WTC11 (cell line): Measurements from ENCODE around the gene NIT2. TPM values are rescaled to one million over a fixed set of nuclear protein-coding genes. Genes with fewer than 3 reads are reported as not detected.

ENCODE experiments used
- ATAC-seq: fragments of 200-7000 bp; cut with Tn5 transposase; 2 replicates; pipeline ENCODE4 v1.10.0; 2021; ENCODE audit warnings: mild to moderate bottlenecking, moderate library complexity
- CTCF ChIA-PET: fragments of 300-600 bp; sonication (Branson Sonifier 250); formaldehyde crosslinking; loops from one replicate; lab custom pipeline; 2021; ENCODE audit warnings: antibody characterized with exemption; lab: Charles Lee
- POLR2A ChIA-PET: fragments of 350-600 bp; sonication (Branson Sonifier 250); formaldehyde crosslinking; loops from one replicate; lab custom pipeline; 2021; ENCODE audit warnings: antibody characterized with exemption; lab: Charles Lee
- DNase-seq: peaks from one replicate; pipeline ENCODE4 v3.0.0; 2021; ENCODE audit warnings: low spot score
- H3K27ac Mint-ChIP-seq: 2 replicates; pipeline ENCODE4 v1.8.0; 2021; ENCODE audit warnings: mixed read lengths
- H3K27me3 Mint-ChIP-seq: 2 replicates; pipeline ENCODE4 v1.8.0; 2021; ENCODE audit warnings: low read depth, mild to moderate bottlenecking, moderate library complexity, mixed read lengths
- H3K36me3 Mint-ChIP-seq: 2 replicates; pipeline ENCODE4 v1.8.0; 2021; ENCODE audit warnings: mixed read lengths
- H3K4me1 Mint-ChIP-seq: 2 replicates; pipeline ENCODE4 v1.8.0; 2022; ENCODE audit warnings: mixed read lengths
- H3K4me3 Mint-ChIP-seq: 2 replicates; pipeline ENCODE4 v1.8.0; 2021; ENCODE audit warnings: mild to moderate bottlenecking, moderate library complexity, mixed read lengths
- H3K9me3 Mint-ChIP-seq: 2 replicates; pipeline ENCODE4 v1.8.0; 2021; ENCODE audit warnings: mixed read lengths
- AR ChIP-seq: fragments of 250-450 bp; sonication (Bioruptor Pico); IDR thresholded peaks from 2 replicates; pipeline ENCODE4 v1.9.0; 2021; ENCODE audit warnings: mild to moderate bottlenecking
- CREB1 ChIP-seq: sonication (generic); formaldehyde crosslinking; IDR thresholded peaks from 2 replicates; pipeline ENCODE4 v1.8.0; 2023; ENCODE audit warnings: mild to moderate bottlenecking, missing genetic modification reagents
- ELF4 ChIP-seq: sonication (generic); formaldehyde crosslinking; IDR thresholded peaks from 2 replicates; pipeline ENCODE4 v1.8.1; 2022; ENCODE audit warnings: low read depth, mild to moderate bottlenecking, moderate library complexity, missing genetic modification reagents
- FOXP4 ChIP-seq: sonication (generic); formaldehyde crosslinking; IDR thresholded peaks from 2 replicates; pipeline ENCODE4 v1.8.0; 2022; ENCODE audit warnings: mild to moderate bottlenecking, missing genetic modification reagents
- GTF2I ChIP-seq: fragments of 250-450 bp; sonication (Bioruptor Pico); conservative IDR thresholded peaks from 2 replicates; pipeline ENCODE4 v1.4.0; 2021; ENCODE audit warnings: mild to moderate bottlenecking
- MXD4 ChIP-seq: fragments of 250-450 bp; sonication (Bioruptor Pico); IDR thresholded peaks from 2 replicates; pipeline ENCODE4 v1.8.0; 2021; ENCODE audit warnings: mild to moderate bottlenecking, moderate library complexity, borderline replicate concordance
- NFE2L1 ChIP-seq: sonication (generic); formaldehyde crosslinking; IDR thresholded peaks from 2 replicates; pipeline ENCODE4 v1.8.1; 2023; ENCODE audit warnings: missing genetic modification reagents
- SMAD4 ChIP-seq: sonication (generic); formaldehyde crosslinking; IDR thresholded peaks from 2 replicates; pipeline ENCODE4 v1.8.0; 2022; ENCODE audit warnings: mild to moderate bottlenecking, missing genetic modification reagents
- ZNF263 ChIP-seq: sonication (generic); formaldehyde crosslinking; IDR thresholded peaks from 2 replicates; pipeline ENCODE4 v1.8.1; 2022; ENCODE audit warnings: low read depth, mild to moderate bottlenecking, moderate library complexity, missing genetic modification reagents
- total RNA-seq: library from RNA; stranded (reverse); gene quantifications from 3 replicates; pipeline ENCODE4 v1.2.3, GENCODE V29; 2021
- TF ChIP-seq, protein P1 (sequence below): fragments of 250-450 bp; sonication (Bioruptor Pico); IDR thresholded peaks from 2 replicates; pipeline ENCODE4 v1.9.0; 2021; ENCODE audit warnings: mild to moderate bottlenecking, borderline replicate concordance
- TF ChIP-seq, protein P2 (sequence below): sonication (generic); formaldehyde crosslinking; IDR thresholded peaks from 2 replicates; pipeline ENCODE4 v1.8.0; 2022; ENCODE audit warnings: missing genetic modification reagents

Gene NIT2
- total RNA-seq, 1 experiment from 2014 or later = 27.3 TPM

GRCh38 chr3:100339786-100340185, 5.2 kb downstream of the NIT2 start (continued):
- TF ChIP-seq SMAD4 (CRISPR knock-in tag) (no peak), AR (no peak), NFE2L1 (CRISPR knock-in tag) (no peak), MXD4 (CRISPR knock-in tag) (no peak), FOXP4 (CRISPR knock-in tag) (no peak), GTF2I (no peak)
- TF ChIP-seq, protein P1, sequence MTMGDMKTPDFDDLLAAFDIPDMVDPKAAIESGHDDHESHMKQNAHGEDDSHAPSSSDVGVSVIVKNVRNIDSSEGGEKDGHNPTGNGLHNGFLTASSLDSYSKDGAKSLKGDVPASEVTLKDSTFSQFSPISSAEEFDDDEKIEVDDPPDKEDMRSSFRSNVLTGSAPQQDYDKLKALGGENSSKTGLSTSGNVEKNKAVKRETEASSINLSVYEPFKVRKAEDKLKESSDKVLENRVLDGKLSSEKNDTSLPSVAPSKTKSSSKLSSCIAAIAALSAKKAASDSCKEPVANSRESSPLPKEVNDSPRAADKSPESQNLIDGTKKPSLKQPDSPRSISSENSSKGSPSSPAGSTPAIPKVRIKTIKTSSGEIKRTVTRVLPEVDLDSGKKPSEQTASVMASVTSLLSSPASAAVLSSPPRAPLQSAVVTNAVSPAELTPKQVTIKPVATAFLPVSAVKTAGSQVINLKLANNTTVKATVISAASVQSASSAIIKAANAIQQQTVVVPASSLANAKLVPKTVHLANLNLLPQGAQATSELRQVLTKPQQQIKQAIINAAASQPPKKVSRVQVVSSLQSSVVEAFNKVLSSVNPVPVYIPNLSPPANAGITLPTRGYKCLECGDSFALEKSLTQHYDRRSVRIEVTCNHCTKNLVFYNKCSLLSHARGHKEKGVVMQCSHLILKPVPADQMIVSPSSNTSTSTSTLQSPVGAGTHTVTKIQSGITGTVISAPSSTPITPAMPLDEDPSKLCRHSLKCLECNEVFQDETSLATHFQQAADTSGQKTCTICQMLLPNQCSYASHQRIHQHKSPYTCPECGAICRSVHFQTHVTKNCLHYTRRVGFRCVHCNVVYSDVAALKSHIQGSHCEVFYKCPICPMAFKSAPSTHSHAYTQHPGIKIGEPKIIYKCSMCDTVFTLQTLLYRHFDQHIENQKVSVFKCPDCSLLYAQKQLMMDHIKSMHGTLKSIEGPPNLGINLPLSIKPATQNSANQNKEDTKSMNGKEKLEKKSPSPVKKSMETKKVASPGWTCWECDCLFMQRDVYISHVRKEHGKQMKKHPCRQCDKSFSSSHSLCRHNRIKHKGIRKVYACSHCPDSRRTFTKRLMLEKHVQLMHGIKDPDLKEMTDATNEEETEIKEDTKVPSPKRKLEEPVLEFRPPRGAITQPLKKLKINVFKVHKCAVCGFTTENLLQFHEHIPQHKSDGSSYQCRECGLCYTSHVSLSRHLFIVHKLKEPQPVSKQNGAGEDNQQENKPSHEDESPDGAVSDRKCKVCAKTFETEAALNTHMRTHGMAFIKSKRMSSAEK (CRISPR knock-in tag) = no peak

DNA sequence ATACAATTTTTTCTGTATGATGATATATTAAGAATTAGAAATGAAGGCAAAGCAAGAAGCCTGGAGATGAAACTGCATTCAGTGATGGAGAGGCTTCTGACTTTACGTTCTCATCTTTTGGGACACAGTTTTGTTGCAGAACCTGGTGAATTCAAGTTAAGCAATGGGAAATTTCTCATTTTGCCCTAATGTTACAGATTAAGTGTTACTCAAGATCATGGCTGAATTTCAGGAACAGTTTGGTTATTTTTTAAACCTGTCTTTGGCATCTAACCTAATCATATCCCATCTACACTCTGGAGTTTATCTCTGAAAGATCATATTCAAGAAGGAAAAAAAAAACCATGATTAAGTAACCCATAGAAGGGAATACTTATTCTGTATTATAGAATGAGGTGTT, 6.0 kb downstream of the NIT2 start:
- ChIA-PET CTCF (no interaction called here), POLR2A (no interaction called here)
- ATAC-seq = no peak
- no peak overlapping the region for H3K27ac Mint-ChIP-seq
- no peak for TF ChIP-seq CREB1 (CRISPR knock-in tag)
- TF ChIP-seq, protein P2, sequence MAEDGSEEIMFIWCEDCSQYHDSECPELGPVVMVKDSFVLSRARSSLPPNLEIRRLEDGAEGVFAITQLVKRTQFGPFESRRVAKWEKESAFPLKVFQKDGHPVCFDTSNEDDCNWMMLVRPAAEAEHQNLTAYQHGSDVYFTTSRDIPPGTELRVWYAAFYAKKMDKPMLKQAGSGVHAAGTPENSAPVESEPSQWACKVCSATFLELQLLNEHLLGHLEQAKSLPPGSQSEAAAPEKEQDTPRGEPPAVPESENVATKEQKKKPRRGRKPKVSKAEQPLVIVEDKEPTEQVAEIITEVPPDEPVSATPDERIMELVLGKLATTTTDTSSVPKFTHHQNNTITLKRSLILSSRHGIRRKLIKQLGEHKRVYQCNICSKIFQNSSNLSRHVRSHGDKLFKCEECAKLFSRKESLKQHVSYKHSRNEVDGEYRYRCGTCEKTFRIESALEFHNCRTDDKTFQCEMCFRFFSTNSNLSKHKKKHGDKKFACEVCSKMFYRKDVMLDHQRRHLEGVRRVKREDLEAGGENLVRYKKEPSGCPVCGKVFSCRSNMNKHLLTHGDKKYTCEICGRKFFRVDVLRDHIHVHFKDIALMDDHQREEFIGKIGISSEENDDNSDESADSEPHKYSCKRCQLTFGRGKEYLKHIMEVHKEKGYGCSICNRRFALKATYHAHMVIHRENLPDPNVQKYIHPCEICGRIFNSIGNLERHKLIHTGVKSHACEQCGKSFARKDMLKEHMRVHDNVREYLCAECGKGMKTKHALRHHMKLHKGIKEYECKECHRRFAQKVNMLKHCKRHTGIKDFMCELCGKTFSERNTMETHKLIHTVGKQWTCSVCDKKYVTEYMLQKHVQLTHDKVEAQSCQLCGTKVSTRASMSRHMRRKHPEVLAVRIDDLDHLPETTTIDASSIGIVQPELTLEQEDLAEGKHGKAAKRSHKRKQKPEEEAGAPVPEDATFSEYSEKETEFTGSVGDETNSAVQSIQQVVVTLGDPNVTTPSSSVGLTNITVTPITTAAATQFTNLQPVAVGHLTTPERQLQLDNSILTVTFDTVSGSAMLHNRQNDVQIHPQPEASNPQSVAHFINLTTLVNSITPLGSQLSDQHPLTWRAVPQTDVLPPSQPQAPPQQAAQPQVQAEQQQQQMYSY (CRISPR knock-in tag) = no peak
- no peak for TF ChIP-seq ZNF263 (CRISPR knock-in tag)
- no peak for TF ChIP-seq ELF4 (CRISPR knock-in tag)
- no peak for DNase-seq
- no peaks in the 10 kb centered on the region for H3K9me3 Mint-ChIP-seq
- H3K4me1 Mint-ChIP-seq = peaks cover 12% of the 10 kb centered on the region
- H3K36me3 Mint-ChIP-seq = peaks cover 13% of the 10 kb centered on the region
- H3K4me3 Mint-ChIP-seq = no peak overlapping the region
- H3K27me3 Mint-ChIP-seq = no peaks in the 10 kb centered on the region
